CD14-positive monocyte (primary cell): Measurements from ENCODE around the gene ITPR2. TPM values are rescaled to one million over a fixed set of nuclear protein-coding genes. Genes with fewer than 3 reads are reported as not detected.

Experiments
- DNase-seq, 3 donors: peaks; one replicate each; pipeline ENCODE4 v3.0.0-alpha.2; 2011 to 2022
- H2AFZ ChIP-seq: 2 replicates; pipeline ENCODE4 v1.6.0; 2012; ENCODE audit warnings: mild to moderate bottlenecking, low read depth, low read length, inconsistent platforms; ENCODE audit not compliant: insufficient read depth, poor library complexity, severe bottlenecking
- H3K27ac ChIP-seq, 2 donors: 1 replicate in 1 of 2; 2 replicates in 1 of 2; pipeline ENCODE4 v1.5.1; 2012 to 2013; ENCODE audit warnings: low read length in 2 of 2, control low read depth in 1 of 2, inconsistent platforms in 1 of 2, low read depth in 1 of 2, mild to moderate bottlenecking in 1 of 2
- H3K27me3 ChIP-seq, 2 donors: one replicate each; pipeline versions ENCODE4 v1.6.0 to v1.6.1; 2011 to 2013; ENCODE audit warnings: low read length in 2 of 2; ENCODE audit not compliant: control insufficient read depth in 2 of 2, insufficient read depth in 2 of 2
- H3K36me3 ChIP-seq, 2 donors: replicated peaks in 1 of 2; 1 replicate in 1 of 2; 2 replicates in 1 of 2; pipeline versions ENCODE4 v1.5.1 to v1.6.1; 2012 to 2013; ENCODE audit warnings: low read length in 2 of 2, control low read depth in 1 of 2, inconsistent platforms in 1 of 2, mild to moderate bottlenecking in 1 of 2; ENCODE audit not compliant: insufficient read depth in 2 of 2, control insufficient read depth in 1 of 2
- H3K4me1 ChIP-seq, 2 donors: 1 replicate in 1 of 2; 2 replicates in 1 of 2; pipeline versions ENCODE4 v1.5.1 to v1.6.1; 2012 to 2013; ENCODE audit warnings: low read length in 2 of 2, control low read depth in 1 of 2, inconsistent platforms in 1 of 2, mild to moderate bottlenecking in 1 of 2, moderate library complexity in 1 of 2; ENCODE audit not compliant: insufficient read depth in 2 of 2, control insufficient read depth in 1 of 2
- H3K4me2 ChIP-seq: replicated peaks from 2 replicates; pipeline ENCODE3; 2012; ENCODE audit warnings: low read length, moderate library complexity, mild to moderate bottlenecking; ENCODE audit not compliant: poor library complexity, severe bottlenecking; ENCODE audit errors: extremely low read depth
- H3K4me3 ChIP-seq, 3 experiments: fragments of 200-600 bp in 1 of 3; sonication (generic) in 1 of 3; replicated peaks in 1 of 3; 1 replicate in 2 of 3; 2 replicates in 1 of 3; pipeline ENCODE4 v1.5.1; 2011 to 2013; ENCODE audit warnings: low read length in 3 of 3, mild to moderate bottlenecking in 3 of 3, control low read depth in 2 of 3, low read depth in 2 of 3, inconsistent platforms in 1 of 3, moderate library complexity in 1 of 3
- H3K79me2 ChIP-seq: 2 replicates; pipeline ENCODE4 v1.6.0; 2012; ENCODE audit warnings: mild to moderate bottlenecking, control low read depth, inconsistent platforms, low read length, moderate library complexity; ENCODE audit not compliant: insufficient read depth
- H3K9ac ChIP-seq: 2 replicates; pipeline ENCODE4 v1.6.0; 2017; ENCODE audit warnings: low read length, mild to moderate bottlenecking; ENCODE audit not compliant: insufficient read depth, poor library complexity, severe bottlenecking
- H3K9me3 ChIP-seq, 2 donors: replicated peaks in 1 of 2; 1 replicate in 1 of 2; 2 replicates in 1 of 2; pipeline versions ENCODE4 v1.5.1 to v1.6.1; 2012 to 2013; ENCODE audit warnings: low read length in 2 of 2, control low read depth in 1 of 2; ENCODE audit not compliant: control insufficient read depth in 1 of 2, insufficient read depth in 1 of 2
- H4K20me1 ChIP-seq: 2 replicates; pipeline ENCODE4 v1.6.0; 2012; ENCODE audit warnings: mild to moderate bottlenecking, low read length, control low read depth, moderate library complexity; ENCODE audit not compliant: insufficient read depth
- H3K27ac Mint-ChIP-seq, 7 donors: one replicate each; pipeline ENCODE4 v1.8.0; 2020; ENCODE audit warnings: mild to moderate bottlenecking in 7 of 7, mixed read lengths in 7 of 7, moderate library complexity in 6 of 7, inconsistent platforms in 2 of 7
- H3K27me3 Mint-ChIP-seq, 3 donors: one replicate each; pipeline ENCODE4 v1.8.0; 2021 to 2022; ENCODE audit warnings: low read depth in 3 of 3, mild to moderate bottlenecking in 3 of 3, mixed read lengths in 3 of 3, moderate library complexity in 3 of 3, inconsistent platforms in 1 of 3
- H3K36me3 Mint-ChIP-seq, 2 donors: one replicate each; pipeline ENCODE4 v1.8.0; 2020; ENCODE audit warnings: mixed read lengths in 2 of 2, inconsistent platforms in 1 of 2, mild to moderate bottlenecking in 1 of 2
- H3K4me1 Mint-ChIP-seq: one replicate; pipeline ENCODE4 v1.8.0; 2020; ENCODE audit warnings: mild to moderate bottlenecking, mixed read lengths
- H3K4me3 Mint-ChIP-seq, 2 donors: one replicate each; pipeline ENCODE4 v1.8.0; 2020; ENCODE audit warnings: mild to moderate bottlenecking in 2 of 2, mixed read lengths in 2 of 2, moderate library complexity in 1 of 2
- H3K9me3 Mint-ChIP-seq, 7 donors: one replicate each; pipeline ENCODE4 v1.8.0; 2020 to 2022; ENCODE audit warnings: mixed read lengths in 7 of 7, mild to moderate bottlenecking in 6 of 7, moderate library complexity in 6 of 7, inconsistent platforms in 2 of 7
- CTCF ChIP-seq: fragments of 200-600 bp; IDR thresholded peaks from one replicate; pipeline ENCODE4 v1.8.0; 2022; ENCODE audit warnings: antibody characterized with exemption, mild to moderate bottlenecking
- WGBS: methylation state at CpG from one replicate; pipeline ENCODE4 v1.1.5; 2013; ENCODE audit warnings: missing lambda C conversion rate; ENCODE audit not compliant: insufficient coverage; 5-methylcytosine and 5-hydroxymethylcytosine counted together
- intact Hi-C, 2 donors: fragments of 100-400 bp; cut with micrococcal nuclease; formaldehyde crosslinking; loops; one replicate each; pipeline versions ENCODE4 v1.15.0 to v1.15.1; 2023
- polyA plus RNA-seq, 3 donors: library from polyadenylated mRNA; depleted of rRNA in 1 of 3; unstranded in 2 of 3; stranded (reverse) in 1 of 3; fragments of 300-500 nt in 2 of 3; fragments of >200 nt in 1 of 3; fragmentation: Illumina TruSeq in 2 of 3; gene quantifications; 1 replicate in 2 of 3; 2 replicates in 1 of 3; pipeline ENCODE4 v1.2.3, GENCODE V29; 2012 to 2021

Gene ITPR2
- polyA plus RNA-seq, 3 donors: 2.7 to 6.4 (median 5.7) TPM

GRCh38 chr12:26828280-26829073, 4.5 kb downstream of the ITPR2 start:
- H3K36me3 Mint-ChIP-seq: no peaks in the 10 kb centered on the region
- H3K4me2 ChIP-seq: no peak overlapping the region
- no peak overlapping the region for H3K27ac Mint-ChIP-seq
- H3K27me3 ChIP-seq: no peaks in the 10 kb centered on the region
- no peak overlapping the region for H3K9ac ChIP-seq
- H3K9me3 ChIP-seq: no peaks in the 10 kb centered on the region
- H3K4me1 Mint-ChIP-seq: peaks cover 30% of the 10 kb centered on the region
- no peak for TF ChIP-seq CTCF
- peaks cover 76% of the 10 kb centered on the region for H3K79me2 ChIP-seq
- H3K4me3 ChIP-seq: no peak overlapping the region
- H3K36me3 ChIP-seq: no peaks in the 10 kb centered on the region
- no peak overlapping the region for H3K4me3 Mint-ChIP-seq
- no peaks in the 10 kb centered on the region for H3K27me3 Mint-ChIP-seq
- peaks cover 8 to 17% of the 10 kb centered on the region in 2 donors for H3K4me1 ChIP-seq
- H3K9me3 Mint-ChIP-seq: no peaks in the 10 kb centered on the region
- DNase-seq: no peak
- H3K27ac ChIP-seq: no peak overlapping the region
- 92% methylated on average over 2 of the region's 7 CpGs for WGBS
- H2AFZ ChIP-seq: no peak overlapping the region
- intact Hi-C loops: no loop called here
- H4K20me1 ChIP-seq: peaks cover 76% of the 10 kb centered on the region

DNA sequence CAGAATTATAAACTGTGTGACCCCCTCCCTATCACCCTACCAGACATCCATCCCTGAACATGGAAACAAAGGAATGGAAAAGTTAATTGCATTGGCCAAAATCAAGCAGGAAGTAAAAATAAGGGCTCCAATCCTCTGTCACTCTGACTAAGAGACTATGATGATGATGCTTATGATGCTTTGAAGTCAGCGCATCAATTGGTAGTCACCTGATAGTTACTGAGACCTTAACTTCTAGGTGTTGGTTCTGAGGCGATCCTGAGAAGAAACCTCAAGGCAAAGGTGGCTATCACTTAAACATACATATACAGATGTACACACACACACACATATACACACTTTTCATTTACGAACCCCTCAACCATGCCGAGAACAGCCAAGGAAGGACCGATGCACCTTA, 6.6 kb downstream of the ITPR2 start:
- H3K9me3 ChIP-seq: no peaks in the 10 kb centered on the region
- peaks cover 9 to 18% of the 10 kb centered on the region in 2 donors for H3K4me1 ChIP-seq
- no peaks in the 10 kb centered on the region for H3K27me3 ChIP-seq
- no peak overlapping the region for H3K4me3 ChIP-seq
- no peak overlapping the region for H3K9ac ChIP-seq
- H3K79me2 ChIP-seq: peaks cover 87% of the 10 kb centered on the region
- intact Hi-C loops: no loop called here
- no peak overlapping the region for H3K27ac Mint-ChIP-seq
- peaks cover 96% of the 10 kb centered on the region for H4K20me1 ChIP-seq
- 100% methylated on average over 4 of the region's 5 CpGs for WGBS
- TF ChIP-seq CTCF: no peak
- no peaks in the 10 kb centered on the region for H3K27me3 Mint-ChIP-seq
- H3K27ac ChIP-seq: no peak overlapping the region
- H2AFZ ChIP-seq: no peak overlapping the region
- no peak overlapping the region for H3K4me3 Mint-ChIP-seq
- H3K36me3 Mint-ChIP-seq: peaks cover 4 to 5% of the 10 kb centered on the region in 2 donors
- no peak overlapping the region for H3K4me2 ChIP-seq
- no peak for DNase-seq
- H3K9me3 Mint-ChIP-seq: no peaks in the 10 kb centered on the region
- H3K4me1 Mint-ChIP-seq: peaks cover 38% of the 10 kb centered on the region
- H3K36me3 ChIP-seq: no peaks in the 10 kb centered on the region
